OCI-LY1 (cell line): ENCODE data around the gene ACADM.
A peak's percentile ranks its signal among the peaks of the same experiment; 100 is the strongest.
"Not testable (repeated sequence)": the region's sequence is repeated elsewhere in the genome, so short reads cannot be mapped to it uniquely, and the experiment has no call there.

Source experiments
- H2AFZ ChIP-seq: fragments of 200-600 bp; sonication (generic), shearing (Covaris generic); 2 replicates; pipeline ENCODE4 v1.6.0; 2014; ENCODE audit warnings: antibody characterized with exemption, mild to moderate bottlenecking, low read length
- H3F3A ChIP-seq: fragments of 200-600 bp; sonication (generic), shearing (Covaris generic); 2 replicates; pipeline ENCODE4 v1.6.0; 2014; ENCODE audit warnings: mild to moderate bottlenecking, antibody characterized with exemption, low read length, moderate library complexity; ENCODE audit not compliant: insufficient read depth
- H3K27ac ChIP-seq: fragments of 200-600 bp; sonication (generic); 2 replicates; pipeline ENCODE4 v1.5.1; 2014; ENCODE audit warnings: low read length, mixed run types, mild to moderate bottlenecking, low read depth; ENCODE audit not compliant: poor library complexity, severe bottlenecking
- H3K27me3 ChIP-seq: fragments of 200-600 bp; sonication (generic); 2 replicates; pipeline ENCODE4 v1.6.0; 2014; ENCODE audit warnings: antibody characterized with exemption, mild to moderate bottlenecking, low read length, moderate library complexity; ENCODE audit not compliant: insufficient read depth
- H3K36me3 ChIP-seq: fragments of 200-600 bp; sonication (generic); 2 replicates; pipeline ENCODE4 v1.6.1; 2014; ENCODE audit warnings: mild to moderate bottlenecking, antibody characterized with exemption, low read length, moderate library complexity, mixed read lengths; ENCODE audit not compliant: insufficient read depth
- H3K4me1 ChIP-seq: fragments of 200-600 bp; sonication (generic); 2 replicates; pipeline ENCODE4 v1.5.1; 2014; ENCODE audit warnings: mild to moderate bottlenecking, low read length, moderate library complexity; ENCODE audit not compliant: insufficient read depth, severe bottlenecking
- H3K4me2 ChIP-seq: fragments of 200-600 bp; sonication (generic), shearing (Covaris generic); 2 replicates; pipeline ENCODE4 v1.6.1; 2014; ENCODE audit warnings: low read length
- H3K4me3 ChIP-seq: fragments of 200-600 bp; sonication (generic); 2 replicates; pipeline ENCODE4 v1.5.1; 2014; ENCODE audit warnings: low read length, low read depth, mild to moderate bottlenecking, mixed read lengths; ENCODE audit not compliant: poor library complexity, severe bottlenecking
- H3K79me2 ChIP-seq: fragments of 200-600 bp; shearing (Covaris generic); 2 replicates; pipeline ENCODE4 v1.6.1; 2016; ENCODE audit warnings: mixed run types, low read length, mixed read lengths; ENCODE audit not compliant: insufficient read depth
- H3K9ac ChIP-seq: fragments of 200-600 bp; sonication (generic), shearing (Covaris generic); 2 replicates; pipeline ENCODE4 v1.6.1; 2014; ENCODE audit warnings: mild to moderate bottlenecking, low read length, mixed read lengths
- H3K9me2 ChIP-seq: fragments of 200-600 bp; sonication (generic), shearing (Covaris generic); 2 replicates; pipeline ENCODE4 v1.6.1; 2014; ENCODE audit warnings: low read depth, mild to moderate bottlenecking, low read length, mixed read lengths
- H3K9me3 ChIP-seq: fragments of 200-600 bp; shearing (Covaris generic); 2 replicates; pipeline ENCODE4 v1.6.1; 2014; ENCODE audit warnings: low read length, mixed read lengths
- H4K20me1 ChIP-seq: fragments of 200-600 bp; sonication (generic), shearing (Covaris generic); 2 replicates; pipeline ENCODE4 v1.6.0; 2016; ENCODE audit warnings: mild to moderate bottlenecking, low read length; ENCODE audit not compliant: insufficient read depth
- EZH2 ChIP-seq: fragments of 200-600 bp; sonication (generic), shearing (Covaris generic); IDR thresholded peaks from 2 replicates; pipeline ENCODE4 v1.8.0; 2017; ENCODE audit warnings: borderline replicate concordance, mixed run types, mild to moderate bottlenecking, antibody characterized with exemption, low read length, moderate library complexity, mixed read lengths
- TF ChIP-seq, protein P1 (sequence below): fragments of 200-600 bp; sonication (generic), shearing (Covaris generic); IDR thresholded peaks from 2 replicates; pipeline ENCODE4 v1.5.1; 2017; ENCODE audit warnings: mild to moderate bottlenecking, antibody characterized with exemption, low read length, moderate library complexity, mixed read lengths

The ACADM gene

DNA sequence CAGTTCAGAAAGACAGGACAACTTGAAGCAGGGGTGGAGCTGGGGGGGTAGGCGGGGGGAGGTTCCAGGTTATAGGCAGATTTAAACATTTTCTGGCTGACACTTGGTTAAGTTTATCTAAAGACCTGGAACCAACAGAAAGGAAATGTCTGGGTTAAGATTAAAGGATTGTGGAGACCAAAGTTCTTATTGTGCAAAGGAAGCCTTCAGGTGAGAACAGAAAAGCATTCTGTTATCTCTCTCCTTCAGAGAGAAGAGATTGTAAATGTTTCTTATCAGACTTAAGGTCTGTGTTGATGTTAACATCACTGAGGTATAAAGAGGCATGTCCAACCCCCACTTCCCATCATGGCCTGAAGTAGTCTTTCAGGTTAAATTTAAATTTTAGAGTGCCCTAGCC lies 3.7 kb upstream of the ACADM start:
- no peak overlapping the region for H3K4me2 ChIP-seq
- H3K9ac ChIP-seq = no peak overlapping the region
- H3K36me3 ChIP-seq = peaks cover 5% of the 10 kb centered on the region; the same call in 1 of the 2 replicates
- H3K27me3 ChIP-seq = no peaks in the 10 kb centered on the region
- no peaks in the 10 kb centered on the region for H3F3A ChIP-seq
- TF ChIP-seq, protein P1, sequence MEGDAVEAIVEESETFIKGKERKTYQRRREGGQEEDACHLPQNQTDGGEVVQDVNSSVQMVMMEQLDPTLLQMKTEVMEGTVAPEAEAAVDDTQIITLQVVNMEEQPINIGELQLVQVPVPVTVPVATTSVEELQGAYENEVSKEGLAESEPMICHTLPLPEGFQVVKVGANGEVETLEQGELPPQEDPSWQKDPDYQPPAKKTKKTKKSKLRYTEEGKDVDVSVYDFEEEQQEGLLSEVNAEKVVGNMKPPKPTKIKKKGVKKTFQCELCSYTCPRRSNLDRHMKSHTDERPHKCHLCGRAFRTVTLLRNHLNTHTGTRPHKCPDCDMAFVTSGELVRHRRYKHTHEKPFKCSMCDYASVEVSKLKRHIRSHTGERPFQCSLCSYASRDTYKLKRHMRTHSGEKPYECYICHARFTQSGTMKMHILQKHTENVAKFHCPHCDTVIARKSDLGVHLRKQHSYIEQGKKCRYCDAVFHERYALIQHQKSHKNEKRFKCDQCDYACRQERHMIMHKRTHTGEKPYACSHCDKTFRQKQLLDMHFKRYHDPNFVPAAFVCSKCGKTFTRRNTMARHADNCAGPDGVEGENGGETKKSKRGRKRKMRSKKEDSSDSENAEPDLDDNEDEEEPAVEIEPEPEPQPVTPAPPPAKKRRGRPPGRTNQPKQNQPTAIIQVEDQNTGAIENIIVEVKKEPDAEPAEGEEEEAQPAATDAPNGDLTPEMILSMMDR = no peak
- TF ChIP-seq EZH2 = no peak
- no peak overlapping the region for H3K27ac ChIP-seq
- H2AFZ ChIP-seq = no peak overlapping the region
- H3K9me3 ChIP-seq = 0 out of 2 replicates have a peak, but pooled peaks cover 3% of the 10 kb centered on the region
- no peaks in the 10 kb centered on the region for H3K9me2 ChIP-seq
- no peaks in the 10 kb centered on the region for H4K20me1 ChIP-seq
- peaks cover 10% of the 10 kb centered on the region for H3K79me2 ChIP-seq
- peaks cover 7% of the 10 kb centered on the region for H3K4me1 ChIP-seq
- no peak overlapping the region for H3K4me3 ChIP-seq

DNA sequence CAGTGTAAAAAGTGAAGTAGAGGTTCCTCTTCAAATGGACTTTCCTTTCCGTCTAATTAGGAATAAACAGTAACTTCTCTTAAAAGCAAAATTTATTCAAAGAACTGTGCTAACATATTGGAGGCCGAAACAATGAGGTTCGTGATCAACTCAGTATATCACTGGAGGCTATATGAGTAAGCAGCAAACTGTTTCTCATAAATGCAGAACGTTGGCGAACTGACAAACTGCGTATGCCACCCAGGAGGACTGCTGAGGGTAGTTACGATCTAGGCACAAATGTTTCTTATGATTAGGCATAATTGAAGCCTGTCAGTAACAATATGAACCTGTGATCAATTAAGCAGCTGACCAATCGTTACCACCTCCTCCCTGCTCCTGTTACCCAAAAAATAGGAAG lies 2.3 kb upstream of the ACADM start:
- H4K20me1 ChIP-seq, H3F3A ChIP-seq, H3K9me2 ChIP-seq, H3K9ac ChIP-seq, H3K9me3 ChIP-seq, H3K27me3 ChIP-seq, H3K36me3 ChIP-seq, H3K4me2 ChIP-seq, H2AFZ ChIP-seq, H3K27ac ChIP-seq, H3K4me3 ChIP-seq: not testable (repeated sequence)
- peaks cover 22% of the 10 kb centered on the region for H3K79me2 ChIP-seq
- peaks cover 19% of the 10 kb centered on the region for H3K4me1 ChIP-seq

DNA sequence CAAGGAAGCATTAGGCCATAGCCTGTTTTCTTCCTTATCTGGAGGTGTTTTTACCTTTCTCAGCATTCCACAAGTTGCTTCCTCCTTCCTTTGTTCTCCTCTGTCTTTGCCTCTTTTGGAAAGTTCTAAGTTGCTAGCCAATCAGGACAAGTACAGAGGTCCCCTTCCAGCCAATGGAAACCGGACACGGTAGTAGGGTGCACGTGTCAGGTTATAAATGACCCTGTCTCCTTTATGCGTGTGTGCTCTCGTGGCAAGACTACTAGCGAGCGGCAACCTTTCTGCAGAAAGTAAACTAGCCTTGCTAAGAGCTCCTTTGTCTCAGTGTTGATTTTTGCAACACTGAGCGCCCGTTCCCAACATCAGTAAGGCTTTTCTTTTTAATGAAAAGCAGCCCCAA lies 1.5 kb upstream of the ACADM start:
- Histone ChIP-seq H3K27me3 (no peaks in the 10 kb centered on the region), H3K4me2 (no peak overlapping the region), H3K27ac (no peak overlapping the region), H2AFZ (no peak overlapping the region), H3K9ac (no peak overlapping the region), H3K4me3 (no peak overlapping the region), H3K9me3 (0 out of 2 replicates have a peak, but pooled peaks cover 3% of the 10 kb centered on the region), H3K9me2 (no peaks in the 10 kb centered on the region), H3K79me2 (peaks cover 29% of the 10 kb centered on the region), H3K36me3 (peaks cover 5% of the 10 kb centered on the region; the same call in 1 of the 2 replicates), H4K20me1 (no peaks in the 10 kb centered on the region), H3K4me1 (peaks cover 27% of the 10 kb centered on the region), H3F3A (0 out of 2 replicates have a peak, but pooled peaks cover 4% of the 10 kb centered on the region)
- no peak for TF ChIP-seq EZH2
- TF ChIP-seq, protein P1 = no peak

DNA sequence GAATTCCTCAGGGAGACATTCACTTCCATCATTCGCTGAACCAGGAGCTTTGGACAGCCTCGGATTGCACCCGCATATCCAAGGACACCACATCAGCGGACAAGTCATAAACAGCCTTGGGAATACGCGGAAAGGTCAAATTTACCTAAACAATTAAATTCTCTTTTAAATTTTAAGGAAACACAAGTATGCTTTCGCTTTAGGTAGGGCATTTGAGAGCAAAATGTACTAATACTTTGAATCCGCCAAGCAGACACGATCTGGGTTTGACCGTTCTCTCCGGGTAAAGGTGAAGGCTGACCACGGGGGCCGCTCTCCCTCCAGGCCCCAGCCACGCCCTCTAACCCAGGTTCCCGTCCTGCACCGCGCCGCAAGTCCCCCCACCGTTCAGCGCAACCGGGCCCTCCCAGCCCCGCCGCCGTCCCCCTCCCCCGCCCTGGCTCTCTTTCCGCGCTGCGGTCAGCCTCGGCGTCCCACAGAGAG lies 479 bp upstream of the ACADM start:
- Histone ChIP-seq H3K36me3 (peaks cover 12% of the 10 kb centered on the region), H3F3A (0 out of 2 replicates have a peak, but pooled peaks cover 4% of the 10 kb centered on the region), H3K27ac (peak overlapping the region; percentile 94), H3K9me3 (0 out of 2 replicates have a peak, but pooled peaks cover 3% of the 10 kb centered on the region), H3K9me2 (no peaks in the 10 kb centered on the region), H3K4me1 (peaks cover 36% of the 10 kb centered on the region), H3K79me2 (peaks cover 40% of the 10 kb centered on the region), H3K4me3 (peak overlapping the region; percentile 79), H2AFZ (no peak overlapping the region), H3K4me2 (peak overlapping the region; percentile 69), H4K20me1 (no peaks in the 10 kb centered on the region), H3K27me3 (no peaks in the 10 kb centered on the region), H3K9ac (peak overlapping the region; percentile 88)
- TF ChIP-seq, protein P1 = no peak
- no peak for TF ChIP-seq EZH2
